Left forelimb (tissue), 1 donor: Measurements from ENCODE around the gene CEND1.

ENCODE experiments used
- DNase-seq: peaks from one replicate; pipeline ENCODE4 v3.0.0-alpha.2; 2018; ENCODE audit warnings: low spot score

The CEND1 gene

DNA sequence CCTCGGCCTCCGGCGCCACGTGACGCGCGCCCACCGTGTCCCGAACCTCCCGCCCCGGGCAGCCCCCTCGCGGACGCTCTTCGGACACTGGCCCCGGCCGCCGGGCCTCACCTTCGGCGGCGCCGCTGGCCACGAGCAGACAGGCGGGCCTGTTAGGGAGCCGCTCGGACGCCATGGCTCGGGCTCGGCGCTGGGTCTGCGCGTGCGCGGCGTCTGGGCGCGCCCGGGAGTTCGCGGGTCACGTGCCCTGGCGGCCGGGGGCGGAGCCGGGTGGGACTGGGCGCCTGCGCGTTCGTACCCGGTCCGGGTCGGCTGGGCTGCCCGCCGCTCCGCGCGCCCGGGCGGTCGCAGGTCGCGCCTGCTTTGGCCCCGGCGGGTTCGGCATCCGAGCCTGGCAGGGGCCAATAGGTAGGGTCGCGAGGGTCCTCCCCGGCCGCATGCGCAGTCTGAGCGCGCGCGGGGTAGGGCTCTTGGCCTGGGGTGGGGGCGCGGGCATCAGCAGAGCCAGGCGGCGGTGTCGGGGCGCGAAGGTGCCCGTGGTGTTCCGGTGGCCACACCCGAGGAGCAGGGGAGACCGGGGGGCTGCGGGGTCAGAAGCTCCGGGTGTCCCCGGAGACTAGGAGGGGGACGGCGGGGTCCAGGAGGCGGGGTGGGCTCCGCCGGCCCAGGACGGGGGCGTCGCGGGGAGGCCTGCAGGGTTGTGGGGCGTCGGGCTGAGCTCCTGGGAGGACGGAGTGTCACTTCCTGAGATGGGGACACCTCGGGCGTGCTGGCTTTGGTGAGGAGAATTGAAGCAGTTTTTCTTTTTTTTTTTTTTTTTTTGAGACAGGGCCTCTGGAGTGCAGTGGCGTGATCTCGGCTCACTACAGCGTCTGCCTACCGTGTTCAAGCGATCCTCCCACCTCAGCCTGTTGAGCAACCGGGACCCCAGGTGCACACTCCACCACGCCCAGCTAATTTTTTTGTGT lies 12.3 kb downstream of the CEND1 start, which contains the start of gene GATD1:
TSS of gene GATD1 (minus strand) at position 200 of the 968 bp plus-strand sequence. CDS start at position 175, 25 bp downstream.
- DNase-seq = peak; percentile 96

DNA sequence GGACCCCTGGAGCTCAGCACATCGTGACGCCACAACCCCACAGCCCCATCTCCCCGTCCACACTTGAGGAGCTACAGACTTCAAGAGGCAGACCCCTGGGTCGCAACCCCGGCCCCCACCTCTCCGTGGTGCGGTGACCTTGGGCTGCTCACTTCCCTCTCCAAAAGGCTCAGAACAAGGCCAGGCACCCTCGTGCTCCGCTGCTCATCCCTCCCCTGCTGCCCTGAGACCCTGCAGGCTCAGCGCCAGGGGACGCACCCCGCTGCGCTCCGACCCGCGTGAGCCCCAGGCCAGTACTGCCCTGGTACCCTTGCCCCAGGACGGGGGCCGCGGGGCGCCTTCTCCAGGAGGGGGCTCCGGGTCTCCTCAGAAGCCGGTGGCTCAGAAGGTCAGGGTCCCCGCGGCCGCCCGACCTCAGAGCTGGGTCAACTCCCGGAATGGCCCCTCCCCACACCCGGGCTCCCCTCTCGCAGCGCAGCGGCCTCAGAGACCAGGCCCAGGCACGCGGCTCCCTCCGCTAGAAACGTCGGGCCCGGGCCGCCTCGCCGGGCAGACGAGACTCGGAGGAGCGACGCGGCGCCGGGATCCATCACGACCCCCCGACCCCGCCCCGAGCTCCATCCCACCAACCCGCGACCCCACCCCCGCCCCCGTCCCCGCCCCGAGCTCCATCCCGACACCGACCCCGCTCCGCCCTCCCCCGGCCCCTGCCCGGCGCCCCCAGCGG lies 13.2 kb downstream of the CEND1 start:
- no peak for DNase-seq

- DNase-seq = peak; percentile 52
These were observed 13.7 kb downstream of the CEND1 start for GRCh38 chr11:776263-776560.

DNA sequence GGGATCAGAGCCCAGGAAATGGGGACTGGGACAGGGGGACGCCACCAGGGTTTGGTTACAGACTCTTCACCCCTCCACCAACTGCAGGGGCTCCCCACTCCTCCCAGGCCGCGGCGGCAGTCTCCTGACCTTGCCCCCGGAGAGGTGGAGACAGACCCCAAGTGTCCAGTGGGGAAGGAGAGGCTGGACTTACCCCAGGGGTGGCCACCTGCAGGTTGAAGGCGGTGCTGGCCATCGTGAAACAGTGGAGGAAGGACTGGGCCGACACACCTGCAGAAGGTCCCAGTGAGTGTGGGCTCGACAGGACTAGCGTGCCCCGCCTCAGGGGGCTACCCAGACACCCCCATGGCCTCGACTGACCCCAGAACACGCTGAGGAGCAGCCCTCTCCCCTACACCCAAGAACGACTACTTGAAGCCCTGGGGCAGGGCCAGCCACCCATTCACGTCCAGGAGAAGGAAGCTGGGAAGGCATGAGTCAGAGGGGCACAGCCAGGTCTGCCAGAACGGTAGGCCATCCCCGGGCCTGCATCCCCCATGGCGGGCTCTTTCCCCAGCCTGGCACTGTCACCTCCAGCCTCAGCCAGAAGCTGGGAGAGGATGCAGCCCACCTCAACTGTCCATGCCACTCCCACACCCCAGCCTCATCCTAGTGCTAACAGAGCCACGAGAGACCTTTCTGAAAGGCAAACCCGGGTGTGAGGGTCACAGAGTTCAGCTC lies 14.9 kb downstream of the CEND1 start:
- no peak for DNase-seq

DNA sequence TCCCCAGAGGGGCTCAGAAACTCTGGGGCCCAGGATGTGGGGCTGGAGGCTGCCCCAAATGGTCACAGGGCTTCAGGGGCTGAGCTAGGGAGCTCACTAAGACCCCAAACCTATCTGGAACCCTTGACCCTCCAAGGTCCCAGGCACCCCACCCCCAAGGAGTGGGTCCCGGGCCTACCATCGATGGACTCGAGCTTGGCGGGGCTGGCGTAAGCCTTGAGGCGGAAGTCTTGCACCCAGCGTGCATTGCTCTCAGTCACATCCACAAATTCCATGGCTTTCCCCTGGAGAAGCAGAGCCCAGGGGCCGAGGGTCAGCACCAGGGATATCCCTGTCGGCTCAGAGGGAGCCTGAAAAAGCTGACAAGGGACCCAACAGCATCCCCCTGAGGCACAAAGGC lies 16.1 kb downstream of the CEND1 start:
- no peak for DNase-seq

GRCh38 chr11:773425-773824 lies 16.5 kb downstream of the CEND1 start:
- no peak for DNase-seq

GRCh38 chr11:772429-773390 lies 17.2 kb downstream of the CEND1 start:
- no peak for DNase-seq

GRCh38 chr11:771617-772204 lies 18.2 kb downstream of the CEND1 start:
- DNase-seq = no peak

DNA sequence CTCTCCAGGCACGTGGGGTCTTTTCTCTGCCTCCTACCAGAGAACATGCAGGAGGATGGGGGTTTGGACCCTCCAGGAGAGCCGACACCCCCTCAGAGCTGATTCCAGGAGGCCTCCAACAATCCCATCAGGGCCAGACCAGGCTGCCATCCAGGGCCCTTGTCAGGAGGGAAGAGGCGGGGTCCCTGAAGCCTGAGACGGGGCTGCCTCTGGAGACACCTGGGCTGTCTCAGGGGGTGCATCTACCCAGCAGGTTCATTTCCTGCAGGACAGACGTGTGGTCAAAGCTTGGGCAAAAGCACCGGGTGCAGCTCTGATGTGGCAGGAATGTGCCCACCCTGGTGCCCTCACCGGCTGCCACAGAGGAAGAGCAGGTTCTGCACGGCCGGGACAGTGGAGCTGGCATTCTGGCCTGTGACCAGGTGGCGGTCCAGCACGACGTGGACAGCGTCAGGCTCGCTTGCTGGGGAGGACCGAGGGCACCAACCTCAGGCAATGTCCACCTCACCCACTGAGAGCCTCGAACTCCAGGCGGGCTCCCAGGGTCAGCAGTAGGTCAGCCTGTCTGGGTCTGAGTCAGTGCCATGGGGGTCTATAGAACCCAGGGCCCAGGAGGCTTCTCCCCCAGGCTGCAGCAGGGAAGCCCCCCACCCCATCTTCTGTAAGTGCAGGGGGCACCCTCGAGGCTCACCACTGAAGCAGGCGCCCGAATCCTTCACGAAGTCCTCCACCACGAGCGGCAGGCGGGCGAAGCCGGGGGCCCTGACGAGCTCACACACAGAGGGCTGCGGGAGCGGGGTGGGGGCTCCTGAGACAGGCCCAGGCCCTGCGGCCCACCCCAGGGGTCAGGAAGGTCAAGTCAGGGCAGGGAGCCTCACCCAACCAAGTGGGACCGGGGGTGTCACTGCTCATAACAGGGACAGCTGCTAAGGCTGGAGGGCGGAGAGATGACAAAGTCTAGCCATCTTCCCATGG lies 19.0 kb downstream of the CEND1 start:
- DNase-seq = no peak

- no peak for DNase-seq
These were observed 19.8 kb downstream of the CEND1 start for GRCh38 chr11:769887-770641.

GRCh38 chr11:767238-767637 lies 22.7 kb downstream of the CEND1 start:
- no peak for DNase-seq

- DNase-seq = no peak
These were observed 23.0 kb downstream of the CEND1 start for GRCh38 chr11:766936-767210.

DNA sequence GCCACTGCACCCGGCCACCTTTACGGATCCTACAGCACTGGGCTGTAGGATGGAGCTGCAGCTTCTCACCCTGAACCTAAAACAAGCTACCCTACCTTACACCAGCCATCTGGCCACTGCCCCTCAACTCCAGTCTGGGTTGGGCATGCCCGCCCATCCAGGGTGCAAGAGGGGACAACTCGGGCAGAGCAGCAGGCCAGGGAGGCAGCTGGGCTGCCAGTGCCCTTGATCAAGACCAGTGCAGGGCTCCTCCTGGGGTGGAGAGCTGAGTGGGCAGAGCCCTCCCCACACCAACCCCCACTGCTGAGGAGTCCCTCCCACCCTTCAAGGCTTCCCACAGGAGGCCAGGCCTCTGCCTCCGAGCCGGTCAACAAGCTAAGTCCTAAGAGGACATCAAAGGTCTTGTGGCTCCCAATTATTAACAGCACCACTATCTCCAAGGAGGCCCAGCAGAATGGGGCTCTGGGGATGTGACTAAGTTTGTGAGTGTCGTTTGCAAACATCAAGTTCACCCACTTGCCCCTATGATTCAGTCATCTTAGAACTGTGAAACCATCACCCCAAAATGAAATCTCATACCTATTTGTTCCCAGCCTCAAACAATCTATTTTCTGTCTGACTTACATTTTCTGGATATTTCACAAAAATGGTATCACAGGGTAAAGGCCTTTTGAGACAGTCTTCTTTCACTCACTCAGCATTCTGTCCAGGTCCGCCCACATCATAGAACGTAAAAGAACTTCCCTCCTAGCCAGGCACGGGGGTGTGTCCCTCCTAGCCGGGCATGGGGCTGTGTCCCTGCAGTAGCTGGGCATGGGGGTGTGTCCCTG lies 23.6 kb downstream of the CEND1 start:
- DNase-seq = no peak

DNA sequence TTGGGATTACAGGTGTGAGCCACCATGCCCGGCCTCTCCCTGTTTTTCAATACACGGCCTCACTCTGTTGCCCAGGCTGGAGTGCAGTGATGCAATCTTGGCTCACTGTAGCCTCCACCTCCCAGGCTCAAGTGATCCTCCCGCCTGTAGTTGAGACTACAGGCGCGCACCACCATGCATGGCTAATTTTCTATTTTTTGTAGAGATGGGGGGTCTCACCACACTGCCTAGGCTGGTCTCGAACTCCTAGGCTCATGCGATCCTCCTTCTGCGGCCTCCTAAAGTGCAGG lies 24.1 kb downstream of the CEND1 start:
- no peak for DNase-seq

DNA sequence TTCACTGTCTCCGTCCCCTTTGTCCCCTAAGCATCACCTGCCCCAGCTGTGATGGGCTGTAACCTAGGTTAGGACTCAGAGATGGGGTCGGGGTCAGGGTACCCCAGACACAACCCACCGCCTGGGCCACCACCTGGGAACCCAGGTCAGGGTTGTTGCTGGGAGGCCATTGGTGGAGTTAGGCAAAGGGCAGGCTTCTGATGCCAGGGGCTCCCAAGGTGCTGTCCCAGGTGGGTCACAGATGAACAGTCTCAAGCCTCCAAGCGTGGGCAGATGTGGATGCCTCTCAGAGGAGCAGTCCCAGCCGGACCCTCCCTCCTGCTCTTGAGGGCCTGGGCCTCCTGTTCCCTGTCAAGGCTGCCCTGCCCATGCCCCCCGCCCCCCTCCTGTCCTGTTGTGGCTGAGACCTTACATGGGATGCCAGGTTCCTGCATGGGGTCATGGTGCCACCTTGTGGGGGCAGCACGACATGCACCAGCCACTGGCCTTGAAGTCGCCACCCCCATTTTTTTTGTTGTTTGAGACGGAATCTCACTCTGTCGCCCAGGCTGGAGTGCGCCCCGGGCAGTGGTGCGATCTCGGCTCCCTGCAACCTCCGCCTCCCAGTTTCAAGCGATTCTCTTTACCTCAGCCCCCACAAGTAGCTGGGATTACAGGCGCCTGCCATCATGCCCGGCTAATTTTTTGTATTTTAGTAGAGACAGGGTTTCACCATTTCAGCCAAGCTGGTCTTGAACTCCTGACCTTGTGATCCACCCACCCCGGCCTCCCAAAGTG lies 24.7 kb downstream of the CEND1 start:
- no peak for DNase-seq

- no peak for DNase-seq
These were observed 25.4 kb downstream of the CEND1 start for GRCh38 chr11:764322-765024.
